Measurements from ENCODE around the gene MLH3. TPM values are rescaled to one million over a fixed set of nuclear protein-coding genes. Genes with fewer than 3 reads are reported as not detected.

MLH3 gene
- 6.9 and 9.3 TPM in 2 replicates for total RNA-seq (2014; rRNA removed; shearing (Covaris generic))

DNA sequence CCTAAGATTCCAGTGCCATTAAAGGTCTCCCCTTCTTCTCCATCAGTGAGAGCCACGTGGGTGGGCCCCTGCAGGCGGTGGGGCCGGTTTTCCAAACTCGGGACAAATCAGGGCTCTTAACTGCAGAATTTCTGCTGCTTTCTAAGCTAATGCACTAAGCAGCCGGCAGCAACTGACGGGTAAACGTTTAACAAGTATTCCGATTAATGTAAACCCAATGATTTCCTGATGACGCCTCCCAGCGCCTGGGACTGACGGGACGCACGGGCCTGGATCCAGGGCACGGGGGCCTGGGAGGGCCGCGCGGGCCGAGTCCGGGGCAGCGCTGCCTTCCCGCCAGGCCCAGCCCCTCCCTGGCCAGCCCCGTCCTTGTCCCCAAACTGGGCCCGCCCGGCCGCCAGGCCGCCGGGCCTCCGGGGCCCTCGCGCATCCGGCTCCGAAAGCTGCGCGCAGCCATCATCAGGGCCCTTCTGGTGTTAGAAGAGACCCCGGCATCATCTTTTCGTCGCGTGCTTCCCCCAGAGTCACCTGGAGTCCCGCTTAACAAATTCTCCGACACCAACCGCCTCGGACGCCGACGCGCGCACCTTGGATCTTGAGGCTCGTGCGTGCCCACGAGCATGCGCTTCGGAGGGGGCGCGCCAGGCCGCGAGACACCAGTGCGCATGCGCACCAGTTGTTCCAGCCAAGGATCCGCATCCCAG lies at the start of gene MLH3:
MLH3 (minus strand) TSS at position 616 of the 704 bp plus-strand sequence. CDS start 1,812 bp downstream, outside the sequence.
- Histone ChIP-seq H3K27me3 (no peaks in the 10 kb centered on the region), H3K36me3 (peaks cover 25% of the 10 kb centered on the region), H3K27ac (peak within 1 kb of the TSS; percentile 59), H3K4me3 (peak within 1 kb of the TSS; percentile 53), H3K4me1 (no peaks in the 10 kb centered on the region), H3K9me3 (replicated peaks) (no peaks in the 10 kb centered on the region)
- peak; percentile 53 to 65 for DNase-seq

DNA sequence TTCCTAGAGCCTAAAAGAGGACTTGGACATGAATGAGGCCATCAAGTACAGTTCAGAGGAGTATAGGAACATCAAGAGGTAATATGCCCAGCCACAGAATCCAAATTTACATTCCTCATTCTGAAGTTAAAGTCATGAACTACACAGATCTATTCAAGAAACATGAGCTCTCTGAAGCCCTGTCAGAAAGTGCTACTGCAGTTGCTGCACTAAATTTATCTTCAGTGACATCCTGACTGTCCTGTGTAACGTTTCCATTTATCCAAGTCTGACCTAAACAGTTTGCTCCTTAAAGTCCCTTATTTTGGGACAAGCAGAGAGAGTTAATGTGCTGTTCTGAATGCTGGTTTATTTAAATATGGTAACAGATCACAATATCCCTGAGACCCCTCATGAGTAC lies 47.4 kb upstream of the MLH3 start:
- Histone ChIP-seq H3K27me3 (no peaks in the 10 kb centered on the region), H3K4me3 (no peak overlapping the region), H3K9me3 (replicated peaks) (no peaks in the 10 kb centered on the region), H3K36me3 (peaks cover 26% of the 10 kb centered on the region), H3K4me1 (peaks cover 11% of the 10 kb centered on the region), H3K27ac (no peak overlapping the region)
- DNase-seq = no peak

DNA sequence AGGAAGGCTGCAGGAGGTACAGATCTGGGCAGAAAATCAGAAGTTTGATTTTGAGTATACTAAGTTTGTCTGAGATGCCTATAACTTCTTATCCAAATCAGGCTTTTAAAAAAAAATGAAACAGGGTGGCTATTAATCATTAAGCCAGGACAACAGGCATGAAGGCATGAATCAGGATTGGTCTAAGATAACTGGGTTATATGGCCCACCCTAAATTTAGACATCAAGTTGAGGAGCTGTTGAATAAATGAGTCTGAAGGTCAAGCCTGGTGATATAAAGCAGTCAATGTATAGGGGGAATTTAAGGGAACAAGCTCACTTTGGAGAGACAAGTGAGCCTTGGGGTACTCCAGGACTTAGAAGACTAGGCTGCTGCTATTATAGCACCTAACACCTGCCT lies 46.9 kb upstream of the MLH3 start:
- DNase-seq = no peak
- Histone ChIP-seq H3K9me3 (replicated peaks) (no peaks in the 10 kb centered on the region), H3K4me3 (no peak overlapping the region), H3K36me3 (peaks cover 25% of the 10 kb centered on the region), H3K4me1 (peaks cover 11% of the 10 kb centered on the region), H3K27ac (no peak overlapping the region), H3K27me3 (no peaks in the 10 kb centered on the region)

DNA sequence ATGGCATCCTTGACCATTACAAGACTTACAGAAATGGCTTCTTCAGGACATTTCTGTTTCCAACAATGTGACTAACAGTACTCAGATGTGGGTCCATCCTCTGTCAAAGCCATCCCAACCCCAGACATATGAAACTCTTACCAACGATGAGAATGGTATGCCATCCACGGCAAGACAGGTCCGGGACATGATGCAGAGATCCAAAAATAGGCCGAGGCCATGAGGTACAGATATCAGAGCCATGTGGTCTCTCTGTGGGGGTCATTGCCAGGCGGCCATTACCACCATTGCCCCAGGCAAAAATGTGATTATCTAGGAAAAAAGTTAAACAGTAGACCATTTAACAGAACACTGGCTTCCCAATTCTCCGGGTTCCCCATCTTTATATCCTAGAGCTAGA lies 45.7 kb upstream of the MLH3 start:
- DNase-seq = no peak

DNA sequence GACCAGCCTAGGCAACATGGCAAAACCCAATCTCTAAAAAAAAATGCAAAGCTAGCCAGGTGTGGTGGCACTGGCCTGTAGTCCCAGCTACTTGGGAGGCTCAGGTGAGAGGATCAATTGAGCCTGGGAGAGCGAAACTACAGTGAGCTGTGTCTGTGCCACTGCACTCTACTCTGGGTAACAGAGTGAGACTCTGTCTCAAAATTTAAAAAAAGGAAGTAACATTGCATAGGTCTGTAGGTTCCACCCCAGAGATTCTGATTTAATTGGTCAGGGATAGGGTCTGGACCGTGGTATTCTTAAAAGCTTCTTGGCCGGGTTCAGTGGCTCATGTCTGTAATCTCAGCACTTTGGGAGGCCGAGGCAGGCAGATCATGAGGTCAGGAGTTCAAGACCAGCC lies 44.4 kb upstream of the MLH3 start:
- Histone ChIP-seq H3K4me3 (no peak overlapping the region), H3K9me3 (replicated peaks) (no peaks in the 10 kb centered on the region), H3K36me3 (peaks cover 28% of the 10 kb centered on the region), H3K4me1 (no peaks in the 10 kb centered on the region), H3K27ac (no peak overlapping the region), H3K27me3 (no peaks in the 10 kb centered on the region)
- no peak for DNase-seq

More for the DNA sequence above, 45.7 kb upstream of the MLH3 start:
- Histone ChIP-seq H3K4me1 (peaks cover 11% of the 10 kb centered on the region), H3K27me3 (no peaks in the 10 kb centered on the region), H3K27ac (no peak overlapping the region), H3K4me3 (no peak overlapping the region), H3K36me3 (peaks cover 30% of the 10 kb centered on the region), H3K9me3 (replicated peaks) (no peaks in the 10 kb centered on the region)

DNA sequence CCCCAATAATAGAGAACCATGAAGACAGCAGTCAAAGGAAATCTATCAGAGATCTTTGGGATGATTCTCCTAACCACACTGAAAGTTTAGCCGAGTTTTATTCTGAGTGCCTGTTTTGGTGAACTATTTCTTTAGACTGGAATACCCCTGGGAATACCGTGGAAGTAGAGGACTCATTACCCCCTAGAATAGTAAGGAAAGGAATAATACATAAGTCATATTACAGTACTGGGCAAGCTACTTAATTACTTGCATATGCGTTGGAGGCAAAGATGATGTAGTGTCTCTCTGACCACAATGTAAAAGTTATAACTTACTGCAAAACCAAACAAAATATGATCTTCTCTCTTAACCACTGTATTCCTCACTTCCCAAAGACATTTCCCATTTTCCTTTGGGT lies 43.6 kb upstream of the MLH3 start:
- no peak overlapping the region for H3K4me3 ChIP-seq
- DNase-seq = no peak
- peaks cover 22% of the 10 kb centered on the region for H3K36me3 ChIP-seq
- no peak overlapping the region for H3K27ac ChIP-seq
- H3K4me1 ChIP-seq = no peaks in the 10 kb centered on the region
- no peaks in the 10 kb centered on the region for H3K27me3 ChIP-seq
- no peaks in the 10 kb centered on the region for H3K9me3 ChIP-seq (replicated peaks)

DNA sequence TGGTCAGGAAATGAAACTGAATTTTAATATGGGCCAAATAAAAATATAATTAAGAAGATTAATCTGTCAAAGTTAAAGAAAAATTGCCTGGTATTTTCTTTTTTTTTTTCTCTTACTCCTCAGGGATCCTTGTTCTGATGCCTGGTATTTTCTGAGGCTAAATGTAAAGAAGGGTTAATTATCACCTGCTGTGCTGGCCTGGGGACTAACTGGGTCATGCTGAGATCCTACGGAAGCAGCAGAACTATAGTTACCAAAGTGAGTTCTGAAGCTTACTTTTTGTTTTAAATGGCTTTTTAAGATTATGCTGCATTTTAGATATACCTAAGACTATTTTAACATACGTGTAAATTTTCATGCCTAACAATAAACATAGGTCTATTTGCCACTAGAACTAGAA lies 41.4 kb upstream of the MLH3 start:
- Histone ChIP-seq H3K36me3 (peaks cover 29% of the 10 kb centered on the region), H3K9me3 (replicated peaks) (no peaks in the 10 kb centered on the region), H3K27ac (no peak overlapping the region), H3K4me1 (no peaks in the 10 kb centered on the region), H3K4me3 (no peak overlapping the region), H3K27me3 (no peaks in the 10 kb centered on the region)
- DNase-seq = no peak

DNA sequence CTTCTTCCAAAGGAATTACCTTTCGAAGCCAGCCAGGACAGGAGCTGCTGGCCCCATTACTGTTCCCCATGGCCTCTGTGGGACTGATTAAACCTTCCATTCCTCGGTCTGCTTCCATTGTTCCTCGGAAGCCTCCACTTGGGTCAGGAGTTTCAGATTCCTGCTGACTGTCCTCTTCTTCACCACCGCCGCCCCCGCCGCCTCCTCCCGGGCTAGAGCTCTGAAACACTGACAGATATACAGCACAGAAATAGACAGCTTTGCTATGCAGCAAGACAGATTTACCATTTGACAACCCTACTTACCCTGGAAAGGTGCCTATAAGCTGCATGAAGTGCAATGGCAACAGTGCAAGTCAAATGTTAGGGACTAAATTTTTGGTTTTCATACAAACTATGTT lies 40.0 kb upstream of the MLH3 start:
- Histone ChIP-seq H3K9me3 (replicated peaks) (no peaks in the 10 kb centered on the region), H3K27me3 (no peaks in the 10 kb centered on the region), H3K4me3 (no peak overlapping the region), H3K36me3 (peaks cover 34% of the 10 kb centered on the region), H3K4me1 (no peaks in the 10 kb centered on the region), H3K27ac (no peak overlapping the region)
- no peak for DNase-seq

DNA sequence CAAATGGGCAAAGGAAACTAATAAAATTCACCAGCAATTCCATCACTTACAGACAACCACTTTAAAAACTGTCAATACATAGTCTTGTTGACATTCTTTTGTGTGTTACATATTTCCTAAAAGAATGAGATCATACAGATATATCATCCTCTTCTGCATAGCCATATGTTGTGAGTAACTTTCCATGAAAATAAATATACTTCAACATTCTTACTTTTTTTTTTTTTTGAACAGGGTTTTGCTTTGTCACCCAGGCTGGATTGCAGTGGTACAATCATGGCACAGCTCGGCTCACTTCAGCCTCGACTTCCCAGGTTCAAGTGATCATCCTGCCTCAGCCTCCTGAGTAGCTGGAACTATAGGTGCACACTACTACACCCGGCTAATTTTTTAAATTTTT lies 39.1 kb upstream of the MLH3 start:
- Histone ChIP-seq H3K4me1 (no peaks in the 10 kb centered on the region), H3K27ac (no peak overlapping the region), H3K36me3 (peaks cover 33% of the 10 kb centered on the region), H3K27me3 (no peaks in the 10 kb centered on the region), H3K4me3 (no peak overlapping the region), H3K9me3 (replicated peaks) (no peaks in the 10 kb centered on the region)
- DNase-seq = no peak

DNA sequence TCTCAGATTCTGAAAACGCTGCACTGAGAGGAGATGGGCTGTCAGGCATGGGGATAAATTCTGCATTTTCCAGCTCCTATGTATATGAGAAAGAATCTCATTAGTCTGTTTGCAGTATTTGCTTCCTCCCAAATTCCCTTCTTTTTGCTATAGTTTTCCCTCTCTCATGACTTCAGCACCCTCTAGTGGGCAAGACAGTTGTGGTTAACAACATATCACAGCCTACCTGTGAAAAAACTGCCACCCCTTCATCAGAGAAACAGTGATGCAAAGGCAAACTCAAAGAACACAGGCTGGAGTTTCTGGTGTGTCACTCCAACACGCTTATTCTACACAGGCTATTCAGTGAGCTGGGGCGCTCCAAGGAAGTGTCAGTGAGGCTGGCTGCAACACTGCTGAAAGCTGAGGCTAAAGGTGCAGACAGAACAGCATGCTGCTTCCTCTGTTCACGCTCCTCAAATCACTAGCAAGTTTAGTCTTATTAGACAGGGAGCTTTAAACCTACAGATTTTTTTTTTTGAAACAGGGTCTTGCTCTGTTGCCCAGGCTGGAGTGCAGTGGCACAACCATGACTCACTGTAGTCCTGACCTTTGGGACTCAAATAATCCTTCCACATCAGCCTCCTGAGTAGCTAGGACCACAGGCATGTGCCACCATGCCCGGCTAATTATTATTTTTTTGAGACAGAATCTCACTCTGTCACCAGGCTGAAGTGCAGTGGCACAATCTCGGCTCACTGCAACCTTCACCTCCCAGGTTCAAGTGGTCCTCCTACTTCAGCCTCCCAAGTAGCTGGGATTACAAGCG lies 37.5 kb upstream of the MLH3 start:
- Histone ChIP-seq H3K4me1 (0 out of 2 replicates have a peak, but pooled peaks cover 2% of the 10 kb centered on the region), H3K9me3 (replicated peaks) (no peaks in the 10 kb centered on the region), H3K27me3 (no peaks in the 10 kb centered on the region), H3K4me3 (no peak overlapping the region), H3K36me3 (peaks cover 37% of the 10 kb centered on the region), H3K27ac (no peak overlapping the region)
- DNase-seq = peak; percentile 60 to 81

DNA sequence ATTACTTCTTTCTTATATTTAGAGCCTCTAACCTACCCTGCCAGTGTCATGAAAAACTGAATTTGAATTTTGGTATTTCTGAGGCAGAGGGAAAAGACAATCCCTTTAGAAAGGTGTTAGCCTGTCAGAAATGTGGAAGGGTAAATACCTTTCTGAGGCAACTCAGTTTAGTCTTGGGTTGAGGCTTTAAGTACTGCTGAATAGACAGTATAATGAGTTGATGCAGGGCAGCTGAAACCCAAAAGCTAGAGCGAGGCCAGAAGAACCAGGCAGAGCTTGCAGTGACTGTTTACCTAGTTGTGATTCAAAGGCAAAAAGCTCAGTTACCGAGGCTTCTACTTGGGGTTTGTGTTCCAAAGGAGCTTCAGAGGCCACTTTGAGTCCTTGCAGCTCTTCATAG lies 36.9 kb upstream of the MLH3 start:
- H3K27me3 ChIP-seq = no peaks in the 10 kb centered on the region
- no peaks in the 10 kb centered on the region for H3K9me3 ChIP-seq (replicated peaks)
- H3K4me3 ChIP-seq = no peak overlapping the region
- peaks cover 36% of the 10 kb centered on the region for H3K36me3 ChIP-seq
- H3K4me1 ChIP-seq = 0 out of 2 replicates have a peak, but pooled peaks cover 2% of the 10 kb centered on the region
- H3K27ac ChIP-seq = no peak overlapping the region
- DNase-seq = no peak

DNA sequence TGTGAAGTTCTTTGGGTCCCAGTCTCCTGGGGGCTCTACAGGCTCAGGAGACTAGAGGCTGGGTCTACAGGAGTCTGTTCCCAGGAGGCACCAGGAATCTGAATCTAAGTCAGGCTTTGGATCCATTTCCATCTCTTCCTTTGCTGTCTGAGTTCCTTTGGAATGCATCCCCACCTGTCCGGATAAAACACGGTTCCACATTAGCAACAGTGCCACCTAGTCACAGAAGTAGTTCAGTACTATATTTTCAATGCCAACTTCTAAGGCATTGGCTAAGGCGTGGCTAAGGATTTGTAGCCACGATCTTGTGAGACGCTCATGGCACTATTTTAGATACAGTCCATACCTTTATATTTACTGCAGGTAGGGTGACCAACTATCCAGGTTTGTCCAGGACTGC lies 33.2 kb upstream of the MLH3 start:
- no peaks in the 10 kb centered on the region for H3K9me3 ChIP-seq (replicated peaks)
- H3K4me3 ChIP-seq = no peak overlapping the region
- H3K27me3 ChIP-seq = no peaks in the 10 kb centered on the region
- H3K27ac ChIP-seq = no peak overlapping the region
- H3K4me1 ChIP-seq = peaks cover 4% of the 10 kb centered on the region; the same call in 1 of the 2 replicates
- DNase-seq = peak in 1 of 2 experiments; percentile 32
- peaks cover 39% of the 10 kb centered on the region for H3K36me3 ChIP-seq

DNA sequence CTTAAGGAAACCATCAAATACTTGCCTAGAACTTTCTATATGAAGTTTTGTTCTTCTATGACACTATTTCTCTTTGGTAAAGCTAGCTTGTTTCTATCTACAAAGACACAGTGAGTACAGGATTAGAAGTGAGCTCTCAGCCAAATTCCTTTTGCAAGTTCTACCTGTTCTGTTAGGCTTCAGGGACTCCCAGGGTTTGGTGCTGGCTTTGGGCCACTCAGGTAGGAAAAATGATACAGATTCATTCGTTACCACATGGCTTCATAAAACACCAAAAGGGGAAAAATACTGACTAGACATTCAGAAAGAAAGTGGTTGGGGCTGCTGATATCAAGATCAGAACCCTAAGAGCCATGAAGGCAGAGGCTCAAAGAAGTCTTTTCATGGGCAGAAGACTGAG lies 32.0 kb upstream of the MLH3 start:
- Histone ChIP-seq H3K9me3 (replicated peaks) (no peaks in the 10 kb centered on the region), H3K36me3 (peaks cover 38% of the 10 kb centered on the region)

DNA sequence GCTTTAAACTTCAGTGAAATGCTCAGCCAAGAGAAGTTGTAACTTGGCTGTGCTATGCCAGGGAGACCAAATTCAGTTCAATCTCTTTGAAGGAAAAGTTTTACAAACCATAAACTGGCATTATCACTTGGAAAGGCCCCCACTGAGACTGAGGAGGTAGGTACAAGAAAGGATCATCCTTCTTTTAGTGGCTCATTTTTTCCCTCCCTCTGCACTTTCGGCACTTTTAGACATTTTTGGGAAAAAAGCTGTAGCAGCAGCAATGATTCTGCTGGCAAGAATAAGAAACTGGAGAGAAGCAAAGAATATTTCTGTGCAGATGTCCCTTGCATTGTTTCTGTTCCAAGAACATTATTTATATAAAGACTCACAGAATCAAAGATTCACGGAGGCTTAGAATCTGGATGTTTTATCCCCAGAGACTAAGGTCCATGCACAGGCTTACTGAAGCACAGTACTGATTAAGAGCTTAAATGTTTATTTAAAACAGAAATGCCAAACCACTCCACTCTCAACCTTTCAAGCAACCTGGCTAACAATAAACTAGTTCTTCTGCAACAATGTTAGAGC lies 30.5 kb upstream of the MLH3 start:
- no peak for DNase-seq
- Histone ChIP-seq H3K9me3 (replicated peaks) (no peaks in the 10 kb centered on the region), H3K4me3 (no peak overlapping the region), H3K36me3 (peaks cover 24% of the 10 kb centered on the region), H3K27ac (no peak overlapping the region), H3K27me3 (no peaks in the 10 kb centered on the region), H3K4me1 (peaks cover 4% of the 10 kb centered on the region; the same call in 1 of the 2 replicates)

More for the DNA sequence above, 32.0 kb upstream of the MLH3 start:
- no peak overlapping the region for H3K27ac ChIP-seq
- peaks cover 4% of the 10 kb centered on the region; the same call in 1 of the 2 replicates for H3K4me1 ChIP-seq
- no peak overlapping the region for H3K4me3 ChIP-seq
- no peak for DNase-seq
- H3K27me3 ChIP-seq = no peaks in the 10 kb centered on the region

DNA sequence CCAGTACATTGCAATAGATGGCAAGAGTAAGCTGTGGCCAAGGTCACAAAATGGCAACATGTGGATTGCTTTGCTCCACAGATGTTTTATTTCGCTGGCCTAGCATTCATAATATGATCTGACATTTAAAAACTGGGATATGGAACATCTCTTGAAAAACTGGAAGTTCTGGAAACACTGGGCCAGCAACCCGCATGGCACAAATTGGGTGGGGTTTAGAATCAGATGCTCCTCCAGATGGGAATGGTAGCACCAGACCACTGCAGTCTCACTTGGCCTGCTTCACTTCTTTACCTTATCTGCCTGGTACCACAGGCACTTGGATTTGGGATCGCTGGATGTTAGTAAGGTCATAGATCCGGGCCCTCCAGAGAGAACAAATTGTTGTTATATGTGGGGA lies 28.3 kb upstream of the MLH3 start:
- no peak for DNase-seq
- H3K4me1 ChIP-seq = peaks cover 4% of the 10 kb centered on the region; the same call in 1 of the 2 replicates
- H3K9me3 ChIP-seq (replicated peaks) = no peaks in the 10 kb centered on the region
- no peak overlapping the region for H3K4me3 ChIP-seq
- H3K36me3 ChIP-seq = peaks cover 17% of the 10 kb centered on the region
- H3K27ac ChIP-seq = no peak overlapping the region
- no peaks in the 10 kb centered on the region for H3K27me3 ChIP-seq
